HepG2 (cell line): Measurements from ENCODE around the gene UBE4A. TPM values are rescaled to one million over a fixed set of nuclear protein-coding genes. Genes with fewer than 3 reads are reported as not detected.

Experiments used
- CBX1 ChIP-seq: IDR thresholded peaks from one replicate; pipeline ENCODE4 v1.6.1; 2016; ENCODE audit warnings: antibody characterized with exemption, low read depth
- CHD4 ChIP-seq: fragments of 200-600 bp; sonication (generic); IDR thresholded peaks from 2 replicates; pipeline ENCODE4 v1.7.0; 2017; ENCODE audit warnings: mild to moderate bottlenecking, low read length, borderline replicate concordance
- HNRNPUL1 ChIP-seq: fragments of 200-400 bp; formaldehyde crosslinking; IDR thresholded peaks from 2 replicates; pipeline ENCODE4 v1.6.1; 2017; ENCODE audit warnings: low read depth, mild to moderate bottlenecking, low read length, moderate library complexity
- HOXA7 ChIP-seq: sonication (generic); formaldehyde crosslinking; IDR thresholded peaks from 2 replicates; pipeline ENCODE4 v1.8.1; 2022; ENCODE audit warnings: mild to moderate bottlenecking, missing genetic modification reagents, moderate library complexity
- KLF13 ChIP-seq: sonication (generic); formaldehyde crosslinking; IDR thresholded peaks from 2 replicates; pipeline ENCODE4 v1.4.0; 2020; ENCODE audit warnings: mild to moderate bottlenecking, missing genetic modification reagents
- MBD4 ChIP-seq: IDR thresholded peaks from 2 replicates; pipeline ENCODE4 v1.6.1; 2012; ENCODE audit warnings: low read length, inconsistent platforms, borderline replicate concordance
- MED13 ChIP-seq: sonication (generic); formaldehyde crosslinking; IDR thresholded peaks from 2 replicates; pipeline ENCODE4 v1.5.0; 2020; ENCODE audit warnings: missing genetic modification reagents
- MXD4 ChIP-seq: IDR thresholded peaks from 2 replicates; pipeline ENCODE4 v1.6.1; 2016; ENCODE audit warnings: mild to moderate bottlenecking, missing biosample characterization, missing genetic modification reagents
- NFE2 ChIP-seq: sonication (generic); formaldehyde crosslinking; IDR thresholded peaks from 2 replicates; pipeline ENCODE4 v1.4.0; 2020; ENCODE audit warnings: missing genetic modification reagents
- POLR2A ChIP-seq, 2 experiments: IDR thresholded peaks; 2 replicates each; pipeline ENCODE4 v1.6.1; 2011; ENCODE audit warnings: low read depth in 2 of 2, low read length in 2 of 2, mild to moderate bottlenecking in 1 of 2, moderate library complexity in 1 of 2; ENCODE audit not compliant: insufficient read depth in 1 of 2
- PRPF4 ChIP-seq: fragments of 200-400 bp; formaldehyde crosslinking; IDR thresholded peaks from 2 replicates; pipeline ENCODE4 v1.6.1; 2016; ENCODE audit warnings: low read length, low read depth; ENCODE audit not compliant: poor library complexity, severe bottlenecking
- RFXAP ChIP-seq: sonication (generic); formaldehyde crosslinking; IDR thresholded peaks from 2 replicates; pipeline ENCODE4 v1.4.0; 2020; ENCODE audit warnings: missing genetic modification reagents, borderline replicate concordance
- RXRB ChIP-seq: IDR thresholded peaks from 2 replicates; pipeline ENCODE4 v1.6.1; 2016; ENCODE audit warnings: borderline replicate concordance, missing genetic modification reagents, missing compliant biosample characterization
- SP1 ChIP-seq, 2 experiments: fragments of 450-650 bp in 1 of 2; sonication (generic) in 1 of 2; formaldehyde crosslinking in 1 of 2; IDR thresholded peaks; 2 replicates each; pipeline versions ENCODE4 v1.4.0 to v1.6.1; 2016 to 2020; ENCODE audit warnings: missing genetic modification reagents in 1 of 2
- SYNCRIP ChIP-seq: fragments of 200-400 bp; formaldehyde crosslinking; IDR thresholded peaks from 2 replicates; pipeline ENCODE4 v1.6.1; 2018; ENCODE audit warnings: mild to moderate bottlenecking, low read depth, low read length; ENCODE audit not compliant: insufficient read depth
- TBX3 ChIP-seq: fragments of 450-650 bp; IDR thresholded peaks from 2 replicates; pipeline ENCODE4 v1.6.1; 2017; ENCODE audit warnings: antibody characterized with exemption, mild to moderate bottlenecking, inconsistent platforms, borderline replicate concordance
- ZBTB1 ChIP-seq: sonication (generic); formaldehyde crosslinking; IDR thresholded peaks from 2 replicates; pipeline ENCODE4 v1.4.0; 2020; ENCODE audit warnings: missing genetic modification reagents, borderline replicate concordance
- ZFP1 ChIP-seq: IDR thresholded peaks from 2 replicates; pipeline ENCODE4 v1.6.1; 2016
- ZFP41 ChIP-seq: sonication (generic); formaldehyde crosslinking; IDR thresholded peaks from 2 replicates; pipeline ENCODE4 v1.4.0; 2020; ENCODE audit warnings: mild to moderate bottlenecking, missing genetic modification reagents, borderline replicate concordance
- ZFY ChIP-seq: sonication (generic); formaldehyde crosslinking; IDR thresholded peaks from 2 replicates; pipeline ENCODE4 v1.4.0; 2020; ENCODE audit warnings: missing genetic modification reagents
- ZIK1 ChIP-seq: sonication (generic); formaldehyde crosslinking; IDR thresholded peaks from 2 replicates; pipeline ENCODE4 v1.5.0; 2020; ENCODE audit warnings: mild to moderate bottlenecking, low read depth, missing genetic modification reagents, borderline replicate concordance
- ZMYM3 ChIP-seq: sonication (generic); formaldehyde crosslinking; IDR thresholded peaks from 2 replicates; pipeline ENCODE4 v1.5.1; 2020; ENCODE audit warnings: mild to moderate bottlenecking, missing genetic modification reagents
- ZNF160 ChIP-seq: sonication (generic); formaldehyde crosslinking; IDR thresholded peaks from 2 replicates; pipeline ENCODE4 v1.8.0; 2022; ENCODE audit warnings: mild to moderate bottlenecking, inconsistent platforms, missing genetic modification reagents
- ZNF329 ChIP-seq: sonication (generic); formaldehyde crosslinking; IDR thresholded peaks from 2 replicates; pipeline ENCODE4 v1.9.0; 2021; ENCODE audit warnings: low read depth, mild to moderate bottlenecking, missing genetic modification reagents
- ZNF441 ChIP-seq: sonication (generic); formaldehyde crosslinking; IDR thresholded peaks from 2 replicates; pipeline ENCODE4 v1.7.0; 2021; ENCODE audit warnings: missing genetic modification reagents, borderline replicate concordance
- ZNF556 ChIP-seq: sonication (generic); formaldehyde crosslinking; IDR thresholded peaks from 2 replicates; pipeline ENCODE4 v1.4.0; 2020; ENCODE audit warnings: mild to moderate bottlenecking, missing genetic modification reagents, borderline replicate concordance
- ZNF563 ChIP-seq: sonication (generic); formaldehyde crosslinking; IDR thresholded peaks from 2 replicates; pipeline ENCODE4 v1.8.0; 2022; ENCODE audit warnings: mild to moderate bottlenecking, moderate library complexity, missing genetic modification reagents
- ZNF572 ChIP-seq: sonication (generic); formaldehyde crosslinking; IDR thresholded peaks from 2 replicates; pipeline ENCODE4 v1.5.1; 2020; ENCODE audit warnings: mild to moderate bottlenecking, missing genetic modification reagents
- ZNF670 ChIP-seq: sonication (generic); formaldehyde crosslinking; IDR thresholded peaks from 2 replicates; pipeline ENCODE4 v1.8.0; 2022; ENCODE audit warnings: mild to moderate bottlenecking, missing genetic modification reagents, borderline replicate concordance
- ZSCAN29 ChIP-seq: sonication (generic); formaldehyde crosslinking; conservative IDR thresholded peaks from 2 replicates; pipeline ENCODE4 v1.4.0; 2020; ENCODE audit warnings: mild to moderate bottlenecking, missing genetic modification reagents
- ZSCAN9 ChIP-seq: IDR thresholded peaks from 2 replicates; pipeline ENCODE4 v1.6.1; 2016; ENCODE audit warnings: borderline replicate concordance
- polyA plus RNA-seq, 8 experiments: library from polyadenylated mRNA; depleted of rRNA in 3 of 8; stranded (reverse) in 7 of 8; unstranded in 1 of 8; fragments of >200 nt; fragmentation: Illumina TruSeq in 4 of 8; extraction: Trizol in 4 of 8; gene quantifications; 2 replicates each; pipeline versions ENCODE4 v1.2.1 to v1.2.3, GENCODE V29; 2011 to 2016; ENCODE audit warnings: low read depth in 4 of 8, missing spikeins in 1 of 8, mixed read lengths in 1 of 8; ENCODE audit not compliant: insufficient read depth in 1 of 8
- total RNA-seq, 5 experiments: library from RNA; depleted of rRNA; stranded (reverse); fragments of >200 nt; fragmentation: Illumina TruSeq; extraction: Trizol; gene quantifications; 2 replicates each; pipeline ENCODE4 v1.2.3, GENCODE V29; 2016; ENCODE audit warnings: low read depth in 1 of 5
- TF ChIP-seq, protein P1 (sequence below): sonication (generic); formaldehyde crosslinking; IDR thresholded peaks from 2 replicates; pipeline ENCODE4 v1.4.0; 2020; ENCODE audit warnings: missing genetic modification reagents
- TF ChIP-seq, protein P2 (sequence below): sonication (generic); formaldehyde crosslinking; IDR thresholded peaks from 2 replicates; pipeline ENCODE4 v1.8.0; 2023; ENCODE audit warnings: mild to moderate bottlenecking, missing genetic modification reagents

UBE4A gene
- total and polyA plus RNA-seq, 2 of the 13 experiments (the other 11 are each of a cell fraction or from before 2014, with no cell fraction given): 15.1 to 32.7 TPM

DNA sequence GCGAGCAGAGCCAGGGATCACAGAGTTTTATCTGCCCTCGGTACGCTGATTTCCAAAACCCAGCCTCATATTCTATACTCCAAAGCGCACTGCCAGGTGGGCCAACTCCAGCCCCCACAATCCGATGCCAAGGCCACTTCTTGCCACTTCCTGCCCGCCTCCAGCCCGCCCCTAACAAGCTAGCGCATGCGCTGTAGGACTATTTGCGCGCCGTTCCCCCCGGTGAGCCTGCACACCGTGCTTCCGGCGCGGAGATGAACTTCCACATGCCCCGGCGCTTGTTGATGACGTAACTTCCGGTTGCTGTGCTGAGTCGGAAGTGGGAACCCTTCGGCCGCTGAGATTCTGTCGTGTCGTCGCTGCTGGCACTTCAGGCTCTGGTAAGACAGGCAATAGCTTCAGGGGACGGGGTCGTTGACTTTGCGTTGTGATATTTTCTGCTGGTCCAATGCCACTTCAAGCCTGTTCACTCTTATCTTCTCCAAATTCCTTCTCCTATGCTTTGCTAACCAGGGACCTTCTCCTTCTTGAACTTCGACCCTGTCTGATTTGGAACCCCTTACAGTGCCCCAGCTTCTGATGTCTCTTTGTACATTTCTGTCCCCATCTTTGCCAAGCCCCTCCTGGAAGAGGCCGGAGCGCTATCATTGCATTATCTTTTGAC is at the start of gene UBE4A (continued):
- TF ChIP-seq ZNF670 (CRISPR knock-in tag) (no peak), ZIK1 (peak; percentile 63; the same call in 1 of the 2 replicates), CBX1 (peak; percentile 92), RXRB (CRISPR knock-in tag) (peak; percentile 76; the same call in 1 of the 2 replicates), ZNF556 (CRISPR knock-in tag) (no peak), NFE2 (no peak), ZFY (CRISPR knock-in tag) (peak; percentile 55), PRPF4 (no peak), SP1 (IDR thresholded peaks at IDR 0.05) (no peak), SP1 (CRISPR knock-in tag; IDR thresholded peaks at IDR 0.05) (0 out of 2 replicates have a peak, but pooled peaks have one; percentile 43), ZNF563 (CRISPR knock-in tag) (0 out of 2 replicates have a peak, but pooled peaks have one; percentile 53), HNRNPUL1 (no peak), ZNF572 (CRISPR knock-in tag) (no peak), MXD4 (CRISPR knock-in tag) (peak; percentile 82; the same call in 1 of the 2 replicates), HOXA7 (no peak), MED13 (CRISPR knock-in tag) (no peak), ZSCAN29 (CRISPR knock-in tag) (no peak), ZSCAN9 (CRISPR knock-in tag) (no peak), RFXAP (CRISPR knock-in tag) (peak; percentile 48; the same call in 1 of the 2 replicates), ZNF160 (CRISPR knock-in tag) (0 out of 2 replicates have a peak, but pooled peaks have one; percentile 29), ZNF329 (CRISPR knock-in tag) (no peak), ZNF441 (CRISPR knock-in tag) (no peak; the same call in 1 of the 2 replicates), KLF13 (CRISPR knock-in tag) (no peak), SYNCRIP (no peak), POLR2A (IDR thresholded peaks at IDR 0.05; ENCODE audit: insufficient read depth in 1 of 2, low read depth in 2 of 2, low read length in 2 of 2) (peak; percentile 92 to 94), TBX3 (no peak), MBD4 (no peak), ZFP41 (CRISPR knock-in tag) (no peak), ZFP1 (no peak), CHD4 (peak; percentile 98), ZBTB1 (CRISPR knock-in tag) (no peak), ZMYM3 (CRISPR knock-in tag) (peak; percentile 90)
- TF ChIP-seq, protein P1, sequence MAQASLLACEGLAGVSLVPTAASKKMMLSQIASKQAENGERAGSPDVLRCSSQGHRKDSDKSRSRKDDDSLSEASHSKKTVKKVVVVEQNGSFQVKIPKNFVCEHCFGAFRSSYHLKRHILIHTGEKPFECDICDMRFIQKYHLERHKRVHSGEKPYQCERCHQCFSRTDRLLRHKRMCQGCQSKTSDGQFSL (CRISPR knock-in tag): no peak
- TF ChIP-seq, protein P2, sequence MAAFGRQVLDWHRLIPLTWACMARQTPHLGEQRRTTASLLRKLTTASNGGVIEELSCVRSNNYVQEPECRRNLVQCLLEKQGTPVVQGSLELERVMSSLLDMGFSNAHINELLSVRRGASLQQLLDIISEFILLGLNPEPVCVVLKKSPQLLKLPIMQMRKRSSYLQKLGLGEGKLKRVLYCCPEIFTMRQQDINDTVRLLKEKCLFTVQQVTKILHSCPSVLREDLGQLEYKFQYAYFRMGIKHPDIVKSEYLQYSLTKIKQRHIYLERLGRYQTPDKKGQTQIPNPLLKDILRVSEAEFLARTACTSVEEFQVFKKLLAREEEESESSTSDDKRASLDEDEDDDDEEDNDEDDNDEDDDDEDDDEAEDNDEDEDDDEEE (CRISPR knock-in tag): 0 out of 2 replicates have a peak, but pooled peaks have one; percentile 57
